IMR-90 (cell line): ENCODE results near the gene TNRC18. TPM values are rescaled to one million over a fixed set of nuclear protein-coding genes. Genes with fewer than 3 reads are reported as not detected.

Experiments
- ATAC-seq: fragments of 200-7000 bp; cut with Tn5 transposase; 2 replicates; pipeline ENCODE4 v1.9.1; 2020; ENCODE audit warnings: low read depth, mild to moderate bottlenecking, moderate library complexity
- BruUV-seq: library from RNA; stranded (reverse); fragments of 400-500 nt; replicated peaks from 2 replicates; lab custom pipeline; 2021; lab: Mats Ljungman, UMichigan
- CTCF ChIA-PET: fragments of 300-600 bp; formaldehyde crosslinking; extraction: SDS; loops from one replicate; lab custom pipeline; 2021; ENCODE audit warnings: antibody characterized with exemption; lab: Yijun Ruan, JAX
- POLR2A ChIA-PET: fragments of 300-600 bp; sonication (Branson Sonifier 250); formaldehyde crosslinking; loops from one replicate; lab custom pipeline; 2022; ENCODE audit warnings: antibody characterized with exemption; ENCODE audit not compliant: unreplicated experiment; lab: Charles Lee
- DNase-seq: peaks from one replicate; pipeline ENCODE4 v3.0.0; 2013
- H2AFZ ChIP-seq: replicated peaks from 2 replicates; pipeline ENCODE3; 2013; ENCODE audit warnings: low read length, mild to moderate bottlenecking; ENCODE audit not compliant: poor library complexity
- H2AK5ac ChIP-seq: 2 replicates; pipeline ENCODE4 v1.6.1; 2013; ENCODE audit warnings: low read depth, low read length, inconsistent platforms
- H2AK9ac ChIP-seq: replicated peaks from 2 replicates; pipeline ENCODE3; 2013; ENCODE audit warnings: mild to moderate bottlenecking, low read depth, low read length, moderate library complexity; ENCODE audit not compliant: poor library complexity
- H2BK120ac ChIP-seq: 2 replicates; pipeline ENCODE4 v1.6.1; 2013; ENCODE audit warnings: low read depth, low read length, inconsistent platforms
- H2BK15ac ChIP-seq: 3 replicates; pipeline ENCODE4 v1.6.1; 2013; ENCODE audit warnings: low read depth, low read length, inconsistent platforms
- H2BK20ac ChIP-seq: 2 replicates; pipeline ENCODE4 v1.6.1; 2013; ENCODE audit warnings: low read depth, mild to moderate bottlenecking, inconsistent platforms, low read length, moderate library complexity
- H2BK5ac ChIP-seq: 2 replicates; pipeline ENCODE4 v1.6.1; 2013; ENCODE audit warnings: mild to moderate bottlenecking, low read depth, low read length, inconsistent platforms; ENCODE audit not compliant: poor library complexity, severe bottlenecking
- H3K14ac ChIP-seq: replicated peaks from 2 replicates; pipeline ENCODE4 v1.6.1; 2013; ENCODE audit warnings: low read depth, low read length, inconsistent platforms
- H3K18ac ChIP-seq: 2 replicates; pipeline ENCODE4 v1.6.1; 2013; ENCODE audit warnings: low read depth, low read length, control low read depth
- H3K23ac ChIP-seq: 2 replicates; pipeline ENCODE4 v1.6.1; 2013; ENCODE audit warnings: low read depth, low read length, inconsistent platforms
- H3K27ac ChIP-seq: 2 replicates; pipeline ENCODE4 v1.5.1; 2013; ENCODE audit warnings: mild to moderate bottlenecking, control low read depth, low read length; ENCODE audit not compliant: insufficient read depth
- H3K27me3 ChIP-seq: 2 replicates; pipeline ENCODE4 v1.6.1; 2013; ENCODE audit warnings: low read length; ENCODE audit not compliant: control insufficient read depth, insufficient read depth
- H3K36me3 ChIP-seq: 2 replicates; pipeline ENCODE4 v1.6.1; 2013; ENCODE audit warnings: low read length, mixed read lengths; ENCODE audit not compliant: control insufficient read depth, insufficient read depth
- H3K4ac ChIP-seq: 2 replicates; pipeline ENCODE4 v1.6.1; 2013; ENCODE audit warnings: low read depth, low read length, inconsistent platforms
- H3K4me1 ChIP-seq: 2 replicates; pipeline ENCODE4 v1.6.1; 2013; ENCODE audit warnings: low read length, mixed read lengths; ENCODE audit not compliant: control insufficient read depth, insufficient read depth
- H3K4me2 ChIP-seq: 2 replicates; pipeline ENCODE4 v1.6.1; 2013; ENCODE audit warnings: low read depth, mild to moderate bottlenecking, control low read depth, low read length, moderate library complexity
- H3K4me3 ChIP-seq: 2 replicates; pipeline ENCODE4 v1.5.1; 2013; ENCODE audit warnings: low read depth, mild to moderate bottlenecking, control low read depth, low read length, moderate library complexity; ENCODE audit not compliant: insufficient read depth
- H3K56ac ChIP-seq: 2 replicates; pipeline ENCODE4 v1.6.1; 2013; ENCODE audit warnings: low read length, inconsistent platforms; ENCODE audit not compliant: insufficient read depth; ENCODE audit errors: extremely low read depth
- H3K79me1 ChIP-seq, 2 experiments: 2 replicates each; pipeline ENCODE4 v1.6.1; 2013; ENCODE audit warnings: low read length in 2 of 2, inconsistent platforms in 1 of 2, low read depth in 1 of 2
- H3K9ac ChIP-seq: 2 replicates; pipeline ENCODE4 v1.6.1; 2013; ENCODE audit warnings: low read depth, low read length, control low read depth
- H3K9me1 ChIP-seq: 2 replicates; pipeline ENCODE4 v1.6.1; 2013; ENCODE audit warnings: low read length, inconsistent platforms; ENCODE audit not compliant: insufficient read depth
- H3K9me3 ChIP-seq: 2 replicates; pipeline ENCODE4 v1.6.1; 2013; ENCODE audit warnings: low read length; ENCODE audit not compliant: control insufficient read depth, insufficient read depth
- H4K20me1 ChIP-seq: 2 replicates; pipeline ENCODE4 v1.6.1; 2013; ENCODE audit warnings: low read length, inconsistent platforms; ENCODE audit not compliant: insufficient read depth
- H4K5ac ChIP-seq: 2 replicates; pipeline ENCODE4 v1.6.1; 2013; ENCODE audit warnings: mild to moderate bottlenecking, low read depth, low read length, control low read depth
- H4K8ac ChIP-seq, 2 experiments: 2 replicates each; pipeline ENCODE4 v1.6.1; 2013; ENCODE audit warnings: low read depth in 2 of 2, low read length in 2 of 2, control low read depth in 1 of 2, inconsistent platforms in 1 of 2
- H4K91ac ChIP-seq: 2 replicates; pipeline ENCODE4 v1.6.1; 2013; ENCODE audit warnings: low read depth, low read length, inconsistent platforms; ENCODE audit not compliant: insufficient read depth
- BHLHE40 ChIP-seq: fragments of 150-350 bp; IDR thresholded peaks from 2 replicates; pipeline ENCODE4 v1.6.1; 2016; ENCODE audit warnings: mild to moderate bottlenecking, low read depth, low read length
- CEBPB ChIP-seq: IDR thresholded peaks from 2 replicates; pipeline ENCODE4 v1.6.1; 2012; ENCODE audit warnings: low read depth, low read length, improper control_type of control experiment
- FOS ChIP-seq: fragments of 150-350 bp; IDR thresholded peaks from 2 replicates; pipeline ENCODE4 v1.6.1; 2016; ENCODE audit warnings: low read depth, low read length
- MAFK ChIP-seq: IDR thresholded peaks from 2 replicates; pipeline ENCODE4 v1.6.1; 2012; ENCODE audit warnings: low read depth, low read length, improper control_type of control experiment
- NFE2L2 ChIP-seq: fragments of 150-350 bp; IDR thresholded peaks from 2 replicates; pipeline ENCODE4 v1.6.1; 2016; ENCODE audit warnings: low read depth, mild to moderate bottlenecking, low read length
- SMC3 ChIP-seq: fragments of 150-350 bp; IDR thresholded peaks from 2 replicates; pipeline ENCODE4 v1.6.1; 2016; ENCODE audit warnings: low read depth, mild to moderate bottlenecking, antibody characterized with exemption, low read length, moderate library complexity
- WGBS, 2 experiments: methylation state at CpG; one replicate each; pipeline versions ENCODE4 v1.1.5 to v1.1.7; 2013; ENCODE audit warnings: missing lambda C conversion rate in 2 of 2; ENCODE audit not compliant: insufficient read length in 1 of 2; ENCODE audit errors: extremely low coverage in 2 of 2; 5-methylcytosine and 5-hydroxymethylcytosine counted together
- dilution Hi-C: fragments of 300-500 bp; cut with HindIII; formaldehyde crosslinking; loops from one replicate; pipeline ENCODE4 v1.14.3; 2018; ENCODE audit warnings: low sequenced_read_pairs; ENCODE audit not compliant: unreplicated experiment
- in situ Hi-C: fragments of 300-500 bp; cut with MboI; formaldehyde crosslinking; loops from 3 replicates; pipeline ENCODE4 v1.14.3; 2019; ENCODE audit warnings: low sequenced_read_pairs, inconsistent platforms, mixed read lengths
- intact Hi-C: fragments of 100-400 bp; cut with micrococcal nuclease; formaldehyde crosslinking; loops from 2 replicates; pipeline ENCODE4 v1.10.0; 2022
- polyA plus RNA-seq, 3 experiments: library from polyadenylated mRNA; depleted of rRNA; stranded (reverse); fragments of >200 nt; gene quantifications; 2 replicates each; pipeline ENCODE4 v1.2.3, GENCODE V29; 2012; ENCODE audit warnings: low replicate concordance in 1 of 3
- total RNA-seq: library from RNA; depleted of rRNA; stranded (reverse); fragments of >200 nt; gene quantifications from 2 replicates; pipeline ENCODE4 v1.2.3, GENCODE V29; 2012
- TF ChIP-seq, protein P1 (sequence below): fragments of 150-350 bp; IDR thresholded peaks from 2 replicates; pipeline ENCODE4 v1.6.1; 2017; ENCODE audit warnings: mild to moderate bottlenecking, antibody characterized with exemption, low read length, low read depth
- TF ChIP-seq, protein P2 (sequence below): fragments of 150-350 bp; IDR thresholded peaks from 2 replicates; pipeline ENCODE4 v1.6.1; 2016; ENCODE audit warnings: low read depth, mild to moderate bottlenecking, low read length, moderate library complexity, borderline replicate concordance

The TNRC18 gene
- total and polyA plus RNA-seq, 2 of the 4 experiments (the other 2 are of a cell fraction), result 4.7 to 29.6 TPM

DNA sequence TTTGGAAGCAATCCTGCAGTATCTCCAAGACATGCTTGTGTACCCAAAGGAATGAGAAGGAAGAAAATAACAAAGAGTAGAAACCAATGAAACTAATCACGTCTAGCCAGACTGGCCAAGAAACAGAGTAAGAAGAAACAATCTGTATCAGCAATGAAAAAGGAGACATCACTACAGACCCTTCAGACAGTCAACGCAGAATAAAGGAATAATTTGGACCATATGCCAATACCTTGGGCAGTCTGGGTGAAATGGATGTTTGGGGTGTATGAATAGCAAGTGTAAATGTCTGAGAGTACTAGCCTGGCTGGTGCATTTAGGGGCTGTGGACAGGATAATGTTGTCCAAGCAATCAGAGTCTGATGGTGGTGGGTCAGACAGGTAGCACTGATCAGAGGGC, 79.8 kb downstream of the TNRC18 start:
- no peak overlapping the region for H3K56ac ChIP-seq
- H3K14ac ChIP-seq, result no peak overlapping the region
- in situ Hi-C loops, result no loop called here
- H3K79me1 ChIP-seq, result peaks cover 5 to 33% of the 10 kb centered on the region in 2 experiments; a peak in 3 of 4 replicates
- no peak overlapping the region for H3K4ac ChIP-seq
- TF ChIP-seq NFE2L2 (no peak), BHLHE40 (no peak), CEBPB (no peak), SMC3 (no peak), MAFK (no peak), FOS (no peak)
- TF ChIP-seq, protein P1, sequence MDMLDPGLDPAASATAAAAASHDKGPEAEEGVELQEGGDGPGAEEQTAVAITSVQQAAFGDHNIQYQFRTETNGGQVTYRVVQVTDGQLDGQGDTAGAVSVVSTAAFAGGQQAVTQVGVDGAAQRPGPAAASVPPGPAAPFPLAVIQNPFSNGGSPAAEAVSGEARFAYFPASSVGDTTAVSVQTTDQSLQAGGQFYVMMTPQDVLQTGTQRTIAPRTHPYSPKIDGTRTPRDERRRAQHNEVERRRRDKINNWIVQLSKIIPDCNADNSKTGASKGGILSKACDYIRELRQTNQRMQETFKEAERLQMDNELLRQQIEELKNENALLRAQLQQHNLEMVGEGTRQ, result no peak
- TF ChIP-seq, protein P2, sequence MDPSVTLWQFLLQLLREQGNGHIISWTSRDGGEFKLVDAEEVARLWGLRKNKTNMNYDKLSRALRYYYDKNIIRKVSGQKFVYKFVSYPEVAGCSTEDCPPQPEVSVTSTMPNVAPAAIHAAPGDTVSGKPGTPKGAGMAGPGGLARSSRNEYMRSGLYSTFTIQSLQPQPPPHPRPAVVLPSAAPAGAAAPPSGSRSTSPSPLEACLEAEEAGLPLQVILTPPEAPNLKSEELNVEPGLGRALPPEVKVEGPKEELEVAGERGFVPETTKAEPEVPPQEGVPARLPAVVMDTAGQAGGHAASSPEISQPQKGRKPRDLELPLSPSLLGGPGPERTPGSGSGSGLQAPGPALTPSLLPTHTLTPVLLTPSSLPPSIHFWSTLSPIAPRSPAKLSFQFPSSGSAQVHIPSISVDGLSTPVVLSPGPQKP, result no peak
- H3K18ac ChIP-seq, result no peak overlapping the region
- WGBS, 2 experiments, result no CpG with 5 or more reads among the region's 2 CpGs
- H3K4me2 ChIP-seq, result no peak overlapping the region
- peaks cover 5% of the 10 kb centered on the region; the same call in 1 of the 2 replicates for H3K9me3 ChIP-seq
- H2AK9ac ChIP-seq, result no peak overlapping the region
- no peaks in the 10 kb centered on the region for H3K4me1 ChIP-seq
- H2BK5ac ChIP-seq, result no peak overlapping the region
- POLR2A ChIA-PET, result no interaction called here
- H2AFZ ChIP-seq, result no peak overlapping the region
- peaks cover 17% of the 10 kb centered on the region for H4K20me1 ChIP-seq
- H3K27ac ChIP-seq, result no peak overlapping the region
- peaks cover 72% of the 10 kb centered on the region for H3K36me3 ChIP-seq
- BruUV-seq, result no TSS peak
- H4K5ac ChIP-seq, result no peak overlapping the region
- H2BK20ac ChIP-seq, result no peak overlapping the region
- CTCF ChIA-PET, result no interaction called here
- no peak overlapping the region for H3K23ac ChIP-seq
- intact Hi-C loops, result no loop called here
- no peak overlapping the region for H4K8ac ChIP-seq
- DNase-seq (no peak), ATAC-seq (no peak)
- no peaks in the 10 kb centered on the region for H3K27me3 ChIP-seq
- H2BK15ac ChIP-seq, result no peak overlapping the region
- no peak overlapping the region for H2BK120ac ChIP-seq
- no peak overlapping the region for H3K9ac ChIP-seq
- dilution Hi-C loops, result no loop called here
- no peak overlapping the region for H4K91ac ChIP-seq
- no peaks in the 10 kb centered on the region for H3K9me1 ChIP-seq
- no peak overlapping the region for H3K4me3 ChIP-seq
- H2AK5ac ChIP-seq, result no peak overlapping the region
